PFSK-1 (cell line): Measurements from ENCODE around the gene UBE2L5.

Source experiments
- POLR2AphosphoS5 ChIP-seq: IDR thresholded peaks from 2 replicates; pipeline ENCODE4 v1.6.1; 2012; ENCODE audit warnings: low read depth, mild to moderate bottlenecking, control low read depth, low read length, moderate library complexity
- SIN3A ChIP-seq: IDR thresholded peaks from 2 replicates; pipeline ENCODE4 v1.6.1; 2012; ENCODE audit warnings: mild to moderate bottlenecking, low read length, moderate library complexity, borderline replicate concordance; ENCODE audit not compliant: insufficient read depth
- TAF1 ChIP-seq: IDR thresholded peaks from 2 replicates; pipeline ENCODE4 v1.6.1; 2012; ENCODE audit warnings: low read length, control low read depth, borderline replicate concordance; ENCODE audit not compliant: insufficient read depth
- TF ChIP-seq, protein P1 (sequence below), 2 experiments: IDR thresholded peaks; 2 replicates each; pipeline versions ENCODE4 v1.6.1 to v1.8.0; 2011 to 2012; ENCODE audit warnings: low read depth in 2 of 2, low read length in 2 of 2, control low read depth in 1 of 2, inconsistent platforms in 1 of 2, mild to moderate bottlenecking in 1 of 2, moderate library complexity in 1 of 2; ENCODE audit not compliant: insufficient read depth in 1 of 2

GRCh38 chr13:30435911-30436451, 13.7 kb downstream of the UBE2L5 start:
- no peak for TF ChIP-seq POLR2AphosphoS5
- TF ChIP-seq, protein P1, sequence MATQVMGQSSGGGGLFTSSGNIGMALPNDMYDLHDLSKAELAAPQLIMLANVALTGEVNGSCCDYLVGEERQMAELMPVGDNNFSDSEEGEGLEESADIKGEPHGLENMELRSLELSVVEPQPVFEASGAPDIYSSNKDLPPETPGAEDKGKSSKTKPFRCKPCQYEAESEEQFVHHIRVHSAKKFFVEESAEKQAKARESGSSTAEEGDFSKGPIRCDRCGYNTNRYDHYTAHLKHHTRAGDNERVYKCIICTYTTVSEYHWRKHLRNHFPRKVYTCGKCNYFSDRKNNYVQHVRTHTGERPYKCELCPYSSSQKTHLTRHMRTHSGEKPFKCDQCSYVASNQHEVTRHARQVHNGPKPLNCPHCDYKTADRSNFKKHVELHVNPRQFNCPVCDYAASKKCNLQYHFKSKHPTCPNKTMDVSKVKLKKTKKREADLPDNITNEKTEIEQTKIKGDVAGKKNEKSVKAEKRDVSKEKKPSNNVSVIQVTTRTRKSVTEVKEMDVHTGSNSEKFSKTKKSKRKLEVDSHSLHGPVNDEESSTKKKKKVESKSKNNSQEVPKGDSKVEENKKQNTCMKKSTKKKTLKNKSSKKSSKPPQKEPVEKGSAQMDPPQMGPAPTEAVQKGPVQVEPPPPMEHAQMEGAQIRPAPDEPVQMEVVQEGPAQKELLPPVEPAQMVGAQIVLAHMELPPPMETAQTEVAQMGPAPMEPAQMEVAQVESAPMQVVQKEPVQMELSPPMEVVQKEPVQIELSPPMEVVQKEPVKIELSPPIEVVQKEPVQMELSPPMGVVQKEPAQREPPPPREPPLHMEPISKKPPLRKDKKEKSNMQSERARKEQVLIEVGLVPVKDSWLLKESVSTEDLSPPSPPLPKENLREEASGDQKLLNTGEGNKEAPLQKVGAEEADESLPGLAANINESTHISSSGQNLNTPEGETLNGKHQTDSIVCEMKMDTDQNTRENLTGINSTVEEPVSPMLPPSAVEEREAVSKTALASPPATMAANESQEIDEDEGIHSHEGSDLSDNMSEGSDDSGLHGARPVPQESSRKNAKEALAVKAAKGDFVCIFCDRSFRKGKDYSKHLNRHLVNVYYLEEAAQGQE (IDR thresholded peaks at IDR 0.05; ENCODE audit: insufficient read depth in 1 of 2, low read depth in 2 of 2, low read length in 2 of 2), result no peak
- TF ChIP-seq SIN3A, result no peak
- TF ChIP-seq TAF1, result no peak
